GM21737 (cell line): ENCODE results near the gene HARBI1.

ENCODE experiments used
- ATAC-seq: cut with Tn5 transposase; IDR thresholded peaks from one replicate; pipeline ENCODE4 v1.9.1; 2021; ENCODE audit warnings: mild to moderate bottlenecking, moderate library complexity; ENCODE audit not compliant: unreplicated experiment

Gene HARBI1

DNA sequence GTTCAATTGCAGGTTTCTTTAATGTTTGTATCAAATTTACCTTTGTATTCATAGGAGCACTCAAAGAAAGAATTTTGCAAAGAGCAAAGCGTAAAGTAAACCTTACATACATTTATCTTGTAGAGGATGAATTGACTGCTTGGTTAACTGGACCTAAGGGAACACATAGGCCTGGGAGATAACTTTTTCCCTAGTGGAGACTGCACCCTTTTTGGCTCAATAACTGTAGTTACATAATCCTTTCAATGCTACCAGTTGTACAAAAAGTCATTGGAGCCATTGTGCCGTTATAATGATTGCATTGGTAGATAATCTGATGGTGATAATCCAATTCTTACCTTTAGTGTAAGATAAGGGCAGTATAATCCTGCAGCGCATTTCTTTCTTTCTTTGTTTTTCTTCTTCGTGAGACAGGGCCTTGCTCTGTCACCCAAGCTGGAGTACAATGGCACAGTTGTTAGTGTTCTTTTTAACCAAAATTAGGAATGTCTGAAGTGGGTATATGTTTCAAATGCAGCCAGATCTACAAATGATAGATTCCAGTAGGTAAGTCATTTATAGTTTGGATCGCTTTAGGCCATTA lies 18.6 kb upstream of the HARBI1 start:
- ATAC-seq, result no peak

DNA sequence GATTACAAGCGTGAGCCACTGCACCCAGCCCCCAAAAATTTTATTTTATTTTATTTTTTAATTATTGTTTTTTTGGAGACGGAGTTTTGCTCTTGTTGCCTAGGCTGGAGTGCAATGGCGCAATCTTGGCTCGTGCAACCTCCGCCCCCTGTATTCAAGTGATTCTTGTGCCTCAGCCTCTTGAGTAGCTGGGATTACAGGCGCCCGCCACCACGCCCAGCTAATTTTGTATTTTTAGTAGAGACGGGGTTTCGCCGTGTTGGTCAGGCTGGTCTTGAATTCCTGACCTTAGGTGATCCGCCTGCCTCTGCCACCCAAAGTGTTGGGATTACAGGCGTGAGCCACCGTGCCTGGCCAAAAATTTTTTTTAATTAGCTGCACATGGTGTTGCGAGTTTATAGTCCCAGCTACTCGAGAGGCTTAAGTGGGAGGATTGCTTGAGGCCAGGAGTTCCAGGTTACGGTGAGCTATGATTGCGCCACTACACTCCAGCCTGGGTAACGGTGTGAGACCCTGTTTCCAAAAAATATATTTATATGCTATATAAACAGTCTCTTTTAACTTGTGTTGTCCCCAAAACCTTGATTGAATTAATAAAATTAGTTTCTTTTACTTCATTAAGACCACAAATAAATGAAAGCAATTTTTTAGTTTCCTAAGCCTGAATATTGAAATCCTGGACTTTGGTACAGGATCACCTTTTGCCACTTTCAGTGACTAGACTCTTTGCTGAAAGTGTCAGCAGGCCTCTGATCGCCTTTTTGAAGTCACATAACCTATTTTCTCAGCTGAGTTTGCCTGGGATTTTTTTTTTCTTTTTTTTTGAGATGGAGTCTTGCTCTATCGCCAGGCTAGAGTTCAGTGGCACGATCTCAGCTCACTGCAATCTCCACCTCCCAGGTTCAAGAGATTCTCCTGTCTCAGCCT lies 16.5 kb upstream of the HARBI1 start:
- ATAC-seq, result no peak

DNA sequence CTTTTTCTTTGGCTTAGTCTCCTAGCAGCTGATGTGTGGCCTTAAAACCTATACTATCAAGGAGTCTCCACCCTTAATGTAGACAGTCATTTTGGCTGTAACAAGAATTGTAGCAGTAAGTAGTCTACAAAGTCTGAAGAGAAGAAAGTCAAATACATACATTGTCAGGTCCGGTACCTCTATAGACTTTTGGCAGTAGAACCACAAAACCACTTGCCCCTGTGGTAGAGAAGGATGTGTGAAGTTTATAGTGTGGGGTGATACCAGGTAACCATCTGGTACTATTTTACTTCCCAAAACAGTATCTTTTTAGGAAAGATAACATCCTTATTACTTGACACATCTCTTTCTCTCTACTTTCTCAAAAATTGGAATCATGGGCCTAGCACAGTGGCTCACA lies 15.5 kb upstream of the HARBI1 start:
- ATAC-seq, result no peak

- ATAC-seq, result no peak
These were observed 14.6 kb upstream of the HARBI1 start for GRCh38 chr11:46631676-46632075.

DNA sequence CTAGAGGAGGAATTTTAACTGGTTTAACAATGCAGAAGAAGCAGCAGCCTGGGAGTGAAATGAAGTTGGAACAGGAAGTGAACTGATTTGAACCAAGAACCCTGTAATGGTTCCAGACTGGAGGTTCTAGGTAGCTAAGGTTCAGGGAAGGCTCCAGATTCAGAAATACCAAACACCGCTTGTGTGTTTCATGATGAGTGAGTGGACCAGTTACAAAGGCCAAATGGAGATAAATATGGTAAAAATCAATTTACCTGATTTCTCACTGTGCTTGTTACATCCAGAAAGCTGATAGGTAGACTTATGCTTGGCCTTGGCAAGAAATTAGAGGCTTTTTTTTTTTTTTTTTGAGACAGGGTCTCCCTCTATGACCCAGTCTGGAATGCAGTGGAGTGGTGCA lies 13.2 kb upstream of the HARBI1 start:
- no peak for ATAC-seq

DNA sequence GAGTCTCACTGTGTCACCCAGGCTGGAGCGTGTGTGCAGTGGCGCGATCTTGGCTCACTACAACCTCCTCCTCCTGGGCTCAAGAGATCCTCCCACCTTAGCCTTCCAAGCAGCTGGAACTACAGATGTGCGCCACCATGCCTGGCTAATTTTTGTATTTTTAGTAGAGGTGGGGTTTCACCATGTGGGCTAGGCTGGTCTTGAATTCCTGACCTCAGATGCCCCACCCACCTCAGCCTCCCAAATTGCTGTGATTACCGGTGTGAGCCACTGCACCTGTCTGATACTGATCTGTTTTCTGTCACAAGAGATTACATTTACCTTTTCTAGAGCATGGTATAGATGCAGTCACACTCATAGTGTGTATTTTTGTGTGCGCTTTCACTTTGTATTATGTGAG lies 11.9 kb upstream of the HARBI1 start:
- ATAC-seq, result no peak

- no peak for ATAC-seq
These were observed 8.4 kb upstream of the HARBI1 start for GRCh38 chr11:46625406-46625805.

GRCh38 chr11:46618837-46619236 lies 1.8 kb upstream of the HARBI1 start:
- ATAC-seq, result no peak

DNA sequence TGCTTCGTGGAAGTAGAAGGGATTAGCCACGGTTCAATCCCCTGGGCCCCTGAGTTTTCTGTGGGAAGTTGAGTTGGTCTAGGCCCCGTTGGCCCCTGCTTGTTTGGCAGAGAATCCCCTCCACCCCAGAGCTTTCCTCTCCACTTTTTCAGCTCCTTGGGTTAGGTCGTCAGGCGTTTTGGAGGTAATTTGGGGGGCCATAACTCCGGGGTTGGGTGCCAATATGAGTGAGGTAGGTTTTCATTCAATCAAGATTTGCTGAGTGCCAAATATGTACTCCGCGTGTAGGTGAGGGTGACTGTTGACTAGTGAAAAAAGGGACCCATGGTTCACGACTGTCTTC lies 916 bp upstream of the HARBI1 start:
- no peak for ATAC-seq

DNA sequence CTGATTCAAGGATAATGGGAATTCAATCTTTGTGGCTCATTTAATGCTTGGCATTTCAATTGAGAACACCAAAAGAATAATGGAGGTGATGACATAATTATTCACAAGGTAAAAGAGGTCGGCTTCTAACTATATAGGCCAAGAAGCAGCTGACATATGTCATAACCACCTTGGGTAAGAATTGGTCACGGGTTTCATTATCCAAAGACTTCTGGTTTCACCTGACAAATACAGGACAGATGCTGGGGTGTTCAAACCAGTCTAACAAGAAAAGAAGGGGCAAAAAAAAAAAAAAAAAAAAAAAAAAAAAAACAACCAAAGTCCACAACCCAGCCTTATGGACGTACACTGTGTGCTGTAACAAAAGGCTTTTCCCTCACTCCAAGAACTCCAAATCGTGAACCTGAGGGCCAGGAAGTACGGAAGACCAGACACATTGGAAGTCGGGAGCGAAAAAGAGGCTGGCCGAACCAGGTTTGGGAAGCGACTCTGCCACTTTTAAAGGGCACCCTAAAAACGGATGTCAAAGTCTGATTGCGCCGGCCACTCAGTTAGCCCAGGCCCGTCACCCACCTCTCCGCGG lies 385 bp downstream of the HARBI1 start:
- no peak for ATAC-seq

- ATAC-seq, result no peak
These were observed 1.3 kb downstream of the HARBI1 start for GRCh38 chr11:46615756-46616155.

DNA sequence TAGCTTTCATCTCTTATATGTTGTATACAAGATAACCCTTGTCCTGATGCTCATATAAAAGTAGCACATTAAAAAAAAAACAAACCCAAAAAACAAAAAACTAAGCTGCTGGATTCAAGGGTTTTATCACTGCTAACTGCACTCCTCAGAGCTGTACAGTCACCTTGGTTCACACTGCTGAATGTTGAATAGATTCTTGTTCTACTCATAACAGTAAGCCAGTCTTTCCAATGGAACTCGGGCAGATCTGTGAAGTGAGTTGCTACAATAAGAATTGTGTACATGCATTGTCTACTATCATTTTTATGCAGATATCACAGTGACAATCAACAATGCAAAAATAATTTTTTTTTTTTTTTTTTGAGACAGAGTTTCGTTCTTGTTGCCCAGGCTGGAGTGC lies 4.7 kb downstream of the HARBI1 start:
- no peak for ATAC-seq

DNA sequence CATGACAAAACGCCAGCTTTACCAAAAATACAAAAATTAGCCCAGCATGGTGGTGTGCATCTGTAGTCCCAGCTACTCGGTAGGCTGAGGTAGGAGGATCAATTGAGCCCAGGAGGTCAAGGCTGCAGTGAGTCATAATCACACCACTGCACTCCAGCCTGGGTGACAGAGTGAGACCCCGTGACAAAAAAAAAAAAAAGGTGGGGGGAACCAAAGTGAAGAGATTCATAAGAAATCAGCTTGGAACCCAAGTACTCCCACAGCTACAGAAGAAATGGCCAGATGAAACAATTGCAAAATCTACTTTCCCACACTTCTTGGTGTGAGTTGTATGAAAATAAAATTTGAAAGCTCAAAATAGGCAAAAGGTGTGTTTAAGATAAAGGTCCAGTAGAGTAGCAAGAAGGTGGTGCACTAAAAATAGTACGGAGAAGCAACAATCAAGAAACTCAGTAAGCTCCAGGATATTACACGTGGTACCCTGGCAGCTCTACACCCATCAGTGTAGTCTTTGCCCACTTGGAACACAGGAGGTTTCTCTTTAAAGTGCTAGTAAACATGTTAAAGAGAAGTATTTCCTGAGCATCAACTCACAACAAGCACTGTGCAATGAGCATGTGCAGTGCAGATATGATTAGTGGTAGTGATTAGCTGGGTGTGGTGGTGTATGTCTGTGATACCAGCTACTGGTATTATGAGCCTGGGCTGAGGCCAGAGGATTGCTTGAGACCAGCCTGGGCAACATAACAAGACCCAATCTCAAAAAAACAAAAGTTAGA lies 5.3 kb downstream of the HARBI1 start:
- no peak for ATAC-seq

GRCh38 chr11:46609386-46609785 lies 7.6 kb downstream of the HARBI1 start:
- ATAC-seq, result no peak

DNA sequence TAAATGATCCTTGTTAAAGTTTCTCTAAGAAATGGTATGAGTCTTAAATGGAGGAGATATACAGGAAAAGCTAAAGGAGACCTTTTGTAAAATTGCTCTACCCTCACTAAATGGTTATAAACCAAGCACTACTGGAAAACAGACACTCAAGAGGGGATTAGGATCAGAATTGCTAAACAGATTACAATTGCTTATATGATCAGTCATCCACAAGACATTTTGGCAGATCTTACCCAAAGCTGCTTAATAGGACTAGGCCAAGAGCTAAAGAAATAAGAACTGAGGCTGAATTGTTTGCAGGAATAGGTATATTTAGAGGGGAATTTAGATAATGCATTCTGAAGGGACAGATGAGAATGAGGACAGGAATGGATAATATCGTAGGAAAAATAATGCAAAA lies 9.5 kb downstream of the HARBI1 start:
- no peak for ATAC-seq

- ATAC-seq, result no peak
These were observed 12.2 kb downstream of the HARBI1 start for GRCh38 chr11:46604796-46605195.

DNA sequence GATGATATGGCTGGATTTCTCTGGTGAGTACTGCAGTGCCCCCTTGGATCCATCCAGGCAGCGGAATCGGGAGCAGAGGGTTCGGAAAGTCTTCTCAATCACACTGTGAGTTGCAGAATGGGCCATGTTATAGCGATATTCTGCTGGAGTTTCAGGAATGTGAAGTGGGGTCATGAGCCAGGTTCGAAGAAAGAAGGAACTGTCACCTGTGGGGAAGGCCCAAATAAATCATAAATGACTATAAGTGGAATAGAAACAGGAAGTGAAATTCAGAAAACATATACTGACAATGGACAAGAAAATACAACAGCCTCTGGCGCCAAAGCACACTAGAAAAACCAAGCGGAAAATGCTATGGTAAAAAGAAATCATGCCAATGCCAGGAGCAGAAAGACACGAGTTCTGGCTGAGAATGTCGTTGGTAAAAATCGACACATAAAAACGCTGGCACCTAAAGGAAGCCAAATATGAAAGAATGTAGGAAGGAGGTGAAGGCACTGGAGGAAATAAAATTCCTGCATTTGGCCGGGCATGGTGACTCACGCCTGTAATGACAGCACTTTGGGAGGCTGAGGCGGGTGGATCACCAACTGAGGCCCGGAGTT lies 13.2 kb downstream of the HARBI1 start:
- peak; percentile 54 for ATAC-seq

DNA sequence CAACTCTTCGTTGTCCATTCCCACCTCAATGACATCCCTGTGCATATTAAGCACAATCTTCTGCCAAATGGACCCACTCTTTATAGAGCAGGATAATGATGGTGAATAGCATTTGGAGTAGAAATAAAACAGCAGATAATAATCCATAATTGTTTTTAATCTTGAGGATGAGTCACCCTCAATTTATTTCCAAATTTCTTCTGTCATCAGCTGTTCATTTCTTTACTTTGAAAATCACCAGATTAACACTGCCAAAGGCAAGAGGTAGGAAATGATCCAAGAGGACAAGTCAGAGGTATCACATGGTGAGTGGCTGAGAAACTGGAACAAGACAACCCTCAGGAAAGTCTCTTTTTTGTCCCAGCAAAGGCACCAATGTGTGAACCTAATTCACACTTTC lies 15.9 kb downstream of the HARBI1 start:
- no peak for ATAC-seq

GRCh38 chr11:46600194-46600960 lies 16.6 kb downstream of the HARBI1 start:
- no peak for ATAC-seq
